ENCODE results near the gene PRDM11.

PRDM11 gene

GRCh38 chr11:45163956-45164575, 17.6 kb downstream of the PRDM11 start:
- no peak for DNase-seq (ENCODE audit: low read depth in 1 of 2, low spot score in 1 of 2)
- in situ Hi-C loops (cut with HindIII; ENCODE audit: low pct_unique_long_range_greater_than_20kb, low sequenced_read_pairs): no loop called here
- no peak for TF ChIP-seq JUND (IDR thresholded peaks at IDR 0.05; ENCODE audit: low read depth)

DNA sequence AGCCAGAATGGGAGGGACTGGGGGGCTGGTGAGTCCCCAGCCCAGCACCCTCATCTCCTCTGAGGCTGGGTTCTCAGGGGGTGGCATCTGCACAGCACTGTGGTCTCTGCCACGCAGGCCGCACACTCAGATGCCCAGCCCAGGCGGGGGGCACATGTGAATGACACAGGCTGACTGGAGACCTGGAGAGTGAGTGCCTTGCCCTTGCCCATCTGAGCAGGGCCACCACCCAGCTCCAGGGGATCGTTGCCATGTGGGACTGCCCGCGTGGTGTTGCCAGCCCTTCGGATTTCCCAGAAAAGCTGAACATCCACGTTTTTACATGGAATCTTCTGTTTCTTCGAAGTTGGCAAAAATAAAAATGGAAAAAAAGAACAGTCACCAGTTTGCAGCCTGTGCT, 18.9 kb downstream of the PRDM11 start:
- in situ Hi-C loops (cut with HindIII; ENCODE audit: low pct_unique_long_range_greater_than_20kb, low sequenced_read_pairs): no loop called here
- DNase-seq (ENCODE audit: low read depth in 1 of 2, low spot score in 1 of 2): no peak
- no peak for TF ChIP-seq JUND (IDR thresholded peaks at IDR 0.05; ENCODE audit: low read depth)

GRCh38 chr11:45165806-45166603, 19.6 kb downstream of the PRDM11 start:
- no peak for TF ChIP-seq JUND (IDR thresholded peaks at IDR 0.05; ENCODE audit: low read depth)
- no peak for DNase-seq (ENCODE audit: low read depth in 1 of 2, low spot score in 1 of 2)
- in situ Hi-C loops (cut with HindIII; ENCODE audit: low pct_unique_long_range_greater_than_20kb, low sequenced_read_pairs): no loop called here

DNA sequence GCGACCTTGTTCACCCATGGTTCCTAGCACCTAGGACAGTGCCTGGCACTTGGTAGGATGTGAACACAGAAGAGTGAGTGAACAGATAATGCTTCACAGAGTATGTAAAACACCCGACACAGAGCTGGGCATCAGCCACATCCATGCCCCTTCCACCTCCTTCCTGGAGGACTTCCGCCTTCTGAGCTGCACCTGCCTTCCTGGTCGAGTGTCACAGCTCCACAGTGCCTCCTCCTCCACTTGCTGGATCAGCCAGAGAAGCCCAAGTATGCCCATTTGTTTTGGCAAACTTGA, 20.1 kb downstream of the PRDM11 start:
- in situ Hi-C loops (cut with HindIII; ENCODE audit: low pct_unique_long_range_greater_than_20kb, low sequenced_read_pairs): no loop called here
- no peak for DNase-seq (ENCODE audit: low read depth in 1 of 2, low spot score in 1 of 2)
- no peak for TF ChIP-seq JUND (IDR thresholded peaks at IDR 0.05; ENCODE audit: low read depth)

GRCh38 chr11:45167283-45167682, 20.8 kb downstream of the PRDM11 start:
- TF ChIP-seq JUND (IDR thresholded peaks at IDR 0.05; ENCODE audit: low read depth): no peak
- DNase-seq (ENCODE audit: low read depth in 1 of 2, low spot score in 1 of 2): no peak
- in situ Hi-C loops (cut with HindIII; ENCODE audit: low pct_unique_long_range_greater_than_20kb, low sequenced_read_pairs): no loop called here

DNA sequence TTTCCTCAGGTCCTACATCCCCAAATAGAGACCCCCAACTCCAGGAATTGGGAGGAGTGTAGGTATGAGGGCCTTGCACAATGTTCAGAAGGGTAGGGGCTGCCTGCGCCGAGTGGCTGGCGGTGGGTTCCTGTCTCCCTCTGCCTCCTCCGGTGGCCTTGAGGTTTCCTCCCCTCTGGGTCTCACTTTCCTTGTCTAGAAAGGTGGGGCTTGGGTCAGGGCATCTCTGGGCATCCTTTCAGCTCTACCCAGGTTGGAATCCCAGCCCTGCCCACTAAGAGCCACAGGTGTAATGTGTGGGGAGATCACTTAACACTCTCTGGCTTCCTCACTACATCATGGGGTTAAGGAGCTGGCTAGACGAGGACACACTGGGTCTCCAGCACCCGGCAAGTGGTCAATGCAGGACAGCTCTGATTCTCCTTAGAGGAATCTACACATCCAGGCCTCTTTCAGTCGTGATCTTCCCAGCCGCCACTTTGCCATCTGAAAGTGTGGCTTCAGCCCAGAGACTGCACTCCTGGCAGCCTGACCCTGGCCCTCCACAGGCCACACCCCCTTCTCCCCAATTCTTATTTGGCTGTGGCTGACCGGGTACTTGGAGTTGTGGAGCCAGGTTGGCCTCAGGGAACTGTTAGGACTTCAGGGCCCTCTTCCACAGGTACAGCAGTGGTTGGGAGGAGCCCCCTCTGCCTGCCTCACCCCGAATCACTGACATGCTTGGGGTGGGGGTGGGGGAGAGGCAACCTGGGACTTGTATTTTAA, 22.1 kb downstream of the PRDM11 start:
- in situ Hi-C loops (cut with HindIII; ENCODE audit: low pct_unique_long_range_greater_than_20kb, low sequenced_read_pairs): no loop called here

GRCh38 chr11:45169310-45170072, 23.1 kb downstream of the PRDM11 start:
- no peak for TF ChIP-seq JUND (IDR thresholded peaks at IDR 0.05; ENCODE audit: low read depth)
- in situ Hi-C loops (cut with HindIII; ENCODE audit: low pct_unique_long_range_greater_than_20kb, low sequenced_read_pairs): no loop called here
- DNase-seq (ENCODE audit: low read depth in 1 of 2, low spot score in 1 of 2): no peak

More for the DNA sequence above, 22.1 kb downstream of the PRDM11 start:
- DNase-seq (ENCODE audit: low read depth in 1 of 2, low spot score in 1 of 2): no peak
- TF ChIP-seq JUND (IDR thresholded peaks at IDR 0.05; ENCODE audit: low read depth): no peak

DNA sequence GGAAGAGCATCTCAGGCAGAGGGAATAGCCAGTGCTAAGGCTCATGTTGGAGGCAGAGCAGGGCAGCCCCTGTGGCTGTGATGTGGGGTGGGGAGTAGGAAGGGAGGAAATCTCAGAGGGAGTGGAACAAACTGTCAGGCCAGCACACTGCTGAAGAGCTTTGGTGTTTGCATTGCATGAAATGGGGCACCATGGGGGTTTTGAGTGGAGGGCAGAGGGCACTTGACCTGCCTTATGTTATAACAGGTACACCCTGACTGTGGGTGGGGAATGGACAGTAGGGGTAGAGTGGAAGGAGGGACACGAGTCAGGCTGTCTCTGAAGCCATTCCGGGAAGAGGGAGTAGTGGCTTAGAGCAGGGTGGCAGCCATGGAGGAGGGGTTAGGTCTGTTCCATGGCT, 24.0 kb downstream of the PRDM11 start:
- no peak for DNase-seq (ENCODE audit: low read depth in 1 of 2, low spot score in 1 of 2)
- TF ChIP-seq JUND (IDR thresholded peaks at IDR 0.05; ENCODE audit: low read depth): no peak
- in situ Hi-C loops (cut with HindIII; ENCODE audit: low pct_unique_long_range_greater_than_20kb, low sequenced_read_pairs): no loop called here

DNA sequence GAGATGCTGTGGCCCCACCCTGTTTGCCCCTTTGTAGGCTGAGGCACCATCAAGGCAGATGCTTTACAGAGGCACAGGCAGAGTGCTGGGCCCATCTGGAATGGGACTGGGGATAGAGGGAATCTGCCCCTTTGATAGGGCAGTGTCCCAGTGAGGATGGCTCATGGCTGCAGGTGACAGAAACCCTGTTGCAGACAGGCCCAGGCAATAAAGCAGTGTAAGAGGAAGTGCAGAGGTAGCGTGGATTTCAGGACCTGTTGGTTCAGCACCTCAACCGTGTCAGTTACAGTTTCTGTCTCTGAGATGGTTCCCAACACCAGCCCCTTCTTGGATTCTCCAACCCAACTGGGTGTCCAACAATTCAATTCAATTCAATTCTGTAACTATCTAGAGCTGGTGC, 25.1 kb downstream of the PRDM11 start:
- no peak for TF ChIP-seq JUND (IDR thresholded peaks at IDR 0.05; ENCODE audit: low read depth)
- DNase-seq (ENCODE audit: low read depth in 1 of 2, low spot score in 1 of 2): no peak
- in situ Hi-C loops (cut with HindIII; ENCODE audit: low pct_unique_long_range_greater_than_20kb, low sequenced_read_pairs): no loop called here

DNA sequence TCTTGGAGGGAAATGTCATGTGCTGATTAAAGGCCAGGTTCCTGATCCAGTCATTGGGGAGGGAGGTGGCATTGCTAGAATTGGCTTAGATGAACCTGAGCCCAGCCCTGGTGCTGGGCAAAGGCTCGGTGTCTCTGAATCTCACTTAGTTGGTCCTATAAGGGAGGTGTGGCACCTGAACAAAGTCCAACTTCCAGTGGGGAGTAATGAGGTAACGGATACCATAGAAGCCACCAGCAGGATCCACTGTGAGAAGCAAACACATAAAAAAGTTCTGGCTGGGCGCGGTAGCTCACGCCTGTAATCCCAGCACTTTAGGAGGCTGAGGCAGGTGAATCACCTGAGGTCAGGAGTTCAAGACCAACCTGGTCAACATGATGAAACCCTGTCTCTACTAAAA, 26.6 kb downstream of the PRDM11 start:
- in situ Hi-C loops (cut with HindIII; ENCODE audit: low pct_unique_long_range_greater_than_20kb, low sequenced_read_pairs): no loop called here
- DNase-seq (ENCODE audit: low read depth in 1 of 2, low spot score in 1 of 2): no peak
- no peak for TF ChIP-seq JUND (IDR thresholded peaks at IDR 0.05; ENCODE audit: low read depth)

DNA sequence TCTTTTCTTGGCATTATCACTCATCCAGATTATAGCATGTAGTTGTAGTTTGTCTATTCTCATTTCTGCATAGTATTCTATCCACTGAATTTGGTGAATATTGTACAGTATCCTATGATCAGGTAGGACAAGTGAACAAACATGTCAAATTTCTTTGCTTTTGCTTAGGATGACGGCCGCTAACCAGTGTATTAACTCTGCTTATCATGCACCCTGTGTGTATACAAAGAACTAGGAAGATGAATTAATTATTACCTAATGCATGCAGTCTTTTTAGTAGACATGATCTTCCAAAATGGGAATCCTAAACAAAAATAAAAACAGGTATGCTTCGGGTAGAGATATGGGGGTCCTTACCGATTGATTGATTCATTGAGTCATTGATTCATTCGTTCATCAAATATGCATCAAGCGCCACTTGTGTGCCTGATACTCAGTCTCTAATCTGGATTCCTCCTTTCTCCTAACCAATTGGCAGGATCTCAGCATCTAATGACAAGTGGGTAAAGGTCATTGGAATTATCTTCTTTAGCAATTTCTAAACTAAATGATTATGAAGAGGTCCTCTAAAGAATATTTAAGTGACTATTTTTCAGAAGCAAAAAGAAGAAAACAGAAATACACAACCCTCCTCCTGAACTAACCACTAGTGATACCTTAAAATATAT, 27.9 kb downstream of the PRDM11 start:
- no peak for DNase-seq (ENCODE audit: low read depth in 1 of 2, low spot score in 1 of 2)
- in situ Hi-C loops (cut with HindIII; ENCODE audit: low pct_unique_long_range_greater_than_20kb, low sequenced_read_pairs): no loop called here
- no peak for TF ChIP-seq JUND (IDR thresholded peaks at IDR 0.05; ENCODE audit: low read depth)

- in situ Hi-C loops (cut with HindIII; ENCODE audit: low pct_unique_long_range_greater_than_20kb, low sequenced_read_pairs): no loop called here
- no peak for DNase-seq (ENCODE audit: low read depth in 1 of 2, low spot score in 1 of 2)
- no peak for TF ChIP-seq JUND (IDR thresholded peaks at IDR 0.05; ENCODE audit: low read depth)
These were observed 28.5 kb downstream of the PRDM11 start for GRCh38 chr11:45174963-45175362.

Data from T47D (cell line).